Measurements from ENCODE around the gene FAM170B. TPM values are rescaled to one million over a fixed set of nuclear protein-coding genes. Genes with fewer than 3 reads are reported as not detected.

The FAM170B gene
- total RNA-seq, 1 donor from 2014 or later = not detected

GRCh38 chr10:49120911-49121310, 12.9 kb downstream of the FAM170B start:
- Histone ChIP-seq H3K4me3 (no peak overlapping the region), H3K27me3 (no peaks in the 10 kb centered on the region), H3K9me3 (no peaks in the 10 kb centered on the region), H3K4me1 (no peaks in the 10 kb centered on the region), H3K27ac (no peak overlapping the region), H3K36me3 (no peaks in the 10 kb centered on the region)
- DNase-seq (ENCODE audit: extremely low spot score in 2 of 2) = no peak
- intact Hi-C loops (cut with DNase I) = no loop called here
- TF ChIP-seq POLR2AphosphoS5 (IDR thresholded peaks at IDR 0.05; ENCODE audit: insufficient read depth in 1 of 2, low read depth in 1 of 2) (no peak), POLR2A (IDR thresholded peaks at IDR 0.05) (no peak)
- TF ChIP-seq, protein P1, sequence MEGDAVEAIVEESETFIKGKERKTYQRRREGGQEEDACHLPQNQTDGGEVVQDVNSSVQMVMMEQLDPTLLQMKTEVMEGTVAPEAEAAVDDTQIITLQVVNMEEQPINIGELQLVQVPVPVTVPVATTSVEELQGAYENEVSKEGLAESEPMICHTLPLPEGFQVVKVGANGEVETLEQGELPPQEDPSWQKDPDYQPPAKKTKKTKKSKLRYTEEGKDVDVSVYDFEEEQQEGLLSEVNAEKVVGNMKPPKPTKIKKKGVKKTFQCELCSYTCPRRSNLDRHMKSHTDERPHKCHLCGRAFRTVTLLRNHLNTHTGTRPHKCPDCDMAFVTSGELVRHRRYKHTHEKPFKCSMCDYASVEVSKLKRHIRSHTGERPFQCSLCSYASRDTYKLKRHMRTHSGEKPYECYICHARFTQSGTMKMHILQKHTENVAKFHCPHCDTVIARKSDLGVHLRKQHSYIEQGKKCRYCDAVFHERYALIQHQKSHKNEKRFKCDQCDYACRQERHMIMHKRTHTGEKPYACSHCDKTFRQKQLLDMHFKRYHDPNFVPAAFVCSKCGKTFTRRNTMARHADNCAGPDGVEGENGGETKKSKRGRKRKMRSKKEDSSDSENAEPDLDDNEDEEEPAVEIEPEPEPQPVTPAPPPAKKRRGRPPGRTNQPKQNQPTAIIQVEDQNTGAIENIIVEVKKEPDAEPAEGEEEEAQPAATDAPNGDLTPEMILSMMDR (IDR thresholded peaks at IDR 0.05) = no peak

GRCh38 chr10:49119746-49120145, 14.1 kb downstream of the FAM170B start:
- TF ChIP-seq POLR2AphosphoS5 (IDR thresholded peaks at IDR 0.05; ENCODE audit: insufficient read depth in 1 of 2, low read depth in 1 of 2) = no peak
- TF ChIP-seq, protein P1 (IDR thresholded peaks at IDR 0.05) = no peak
- TF ChIP-seq POLR2A (IDR thresholded peaks at IDR 0.05) = no peak
- intact Hi-C loops (cut with DNase I) = no loop called here
- no peaks in the 10 kb centered on the region for H3K9me3 ChIP-seq
- peaks cover 4% of the 10 kb centered on the region for H3K4me1 ChIP-seq
- no peak for DNase-seq (ENCODE audit: extremely low spot score in 2 of 2)
- no peak overlapping the region for H3K27ac ChIP-seq
- no peak overlapping the region for H3K4me3 ChIP-seq
- no peaks in the 10 kb centered on the region for H3K36me3 ChIP-seq
- no peaks in the 10 kb centered on the region for H3K27me3 ChIP-seq

- Histone ChIP-seq H3K36me3 (no peaks in the 10 kb centered on the region), H3K27me3 (no peaks in the 10 kb centered on the region), H3K4me3 (no peak overlapping the region), H3K4me1 (peaks cover 16% of the 10 kb centered on the region), H3K9me3 (no peaks in the 10 kb centered on the region), H3K27ac (no peak overlapping the region)
- TF ChIP-seq POLR2A (IDR thresholded peaks at IDR 0.05) (no peak), POLR2AphosphoS5 (IDR thresholded peaks at IDR 0.05; ENCODE audit: insufficient read depth in 1 of 2, low read depth in 1 of 2) (no peak)
- TF ChIP-seq, protein P1 (IDR thresholded peaks at IDR 0.05) = no peak
- DNase-seq (ENCODE audit: extremely low spot score in 2 of 2) = peak; percentile 14 to 25
- intact Hi-C loops (cut with DNase I) = no loop called here
These were observed 15.3 kb downstream of the FAM170B start for GRCh38 chr10:49118430-49119074.

- H3K27me3 ChIP-seq = no peaks in the 10 kb centered on the region
- intact Hi-C loops (cut with DNase I) = no loop called here
- H3K4me3 ChIP-seq = no peak overlapping the region
- peaks cover 26% of the 10 kb centered on the region for H3K4me1 ChIP-seq
- no peak for TF ChIP-seq POLR2AphosphoS5 (IDR thresholded peaks at IDR 0.05; ENCODE audit: insufficient read depth in 1 of 2, low read depth in 1 of 2)
- no peak for TF ChIP-seq POLR2A (IDR thresholded peaks at IDR 0.05)
- TF ChIP-seq, protein P1 (IDR thresholded peaks at IDR 0.05) = no peak
- H3K36me3 ChIP-seq = no peaks in the 10 kb centered on the region
- no peaks in the 10 kb centered on the region for H3K9me3 ChIP-seq
- DNase-seq (ENCODE audit: extremely low spot score in 2 of 2) = peak; percentile 58 to 71
- H3K27ac ChIP-seq = no peak overlapping the region
These were observed 16.3 kb downstream of the FAM170B start for GRCh38 chr10:49117376-49118070.

Data from vagina (tissue), 2 donors.